HG03060 (cell line): ENCODE measurements around the gene TRAPPC2L.
"Not testable (repeated sequence)": the region's sequence is repeated elsewhere in the genome, so short reads cannot be mapped to it uniquely, and the experiment has no call there.

Experiments used
- ATAC-seq: cut with Tn5 transposase; IDR thresholded peaks from one replicate; pipeline ENCODE4 v1.9.1; 2021; ENCODE audit warnings: low read depth, moderate number of reproducible peaks; ENCODE audit not compliant: unreplicated experiment

TRAPPC2L gene

DNA sequence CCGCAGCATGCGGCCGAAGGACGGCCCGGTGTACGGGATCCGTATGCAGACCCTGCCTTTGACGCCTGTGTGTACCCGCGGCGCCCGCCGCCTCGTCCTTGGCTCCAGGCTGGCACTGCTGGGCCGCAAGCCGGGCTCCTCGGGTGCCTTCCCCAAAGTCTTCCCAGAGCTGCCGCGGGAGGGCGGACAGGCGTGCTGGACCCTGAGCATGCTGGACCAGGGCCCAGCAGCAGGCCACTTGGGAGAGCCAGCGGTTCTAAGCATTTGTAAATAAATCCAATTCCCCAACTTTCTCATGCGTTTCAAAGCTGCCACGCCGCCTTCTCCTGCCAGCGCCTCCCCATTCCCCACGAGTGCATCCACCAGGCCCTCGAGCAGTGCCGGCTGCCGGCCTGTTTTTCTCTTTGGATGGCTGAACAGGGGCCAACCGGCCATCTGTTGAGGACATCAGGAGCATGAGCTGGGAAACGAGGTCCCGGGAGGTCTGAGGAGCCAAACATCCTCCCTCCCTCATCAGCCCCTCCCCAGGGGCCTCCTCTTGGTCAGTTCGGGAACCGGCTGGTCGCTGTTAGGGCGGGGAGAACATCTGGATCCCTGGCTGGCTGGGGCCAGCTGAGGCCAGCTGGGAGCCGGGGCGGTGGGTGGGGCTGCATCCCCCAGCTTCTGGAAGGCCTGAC, 30.1 kb downstream of the TRAPPC2L start:
- ATAC-seq = no peak

DNA sequence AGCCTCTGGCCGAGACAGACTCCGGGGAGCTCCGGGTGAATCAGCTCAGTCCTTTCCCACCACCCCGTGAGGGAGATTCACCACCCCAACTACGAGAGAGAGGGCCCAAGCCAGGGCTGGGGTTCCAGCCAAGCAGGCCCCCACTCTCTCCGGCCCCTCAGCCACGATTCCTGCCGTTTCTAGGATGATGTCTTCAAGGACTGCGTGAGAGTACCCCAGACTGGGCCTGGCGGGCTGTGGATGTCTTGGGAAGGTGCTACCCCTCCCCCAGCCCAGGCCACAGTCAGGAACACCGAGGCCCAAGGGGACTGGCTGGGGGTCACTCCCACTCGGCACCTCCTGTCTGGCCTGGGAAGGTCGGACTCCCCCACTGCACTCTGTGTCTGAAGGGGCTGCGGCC, 31.1 kb downstream of the TRAPPC2L start:
- ATAC-seq = no peak

DNA sequence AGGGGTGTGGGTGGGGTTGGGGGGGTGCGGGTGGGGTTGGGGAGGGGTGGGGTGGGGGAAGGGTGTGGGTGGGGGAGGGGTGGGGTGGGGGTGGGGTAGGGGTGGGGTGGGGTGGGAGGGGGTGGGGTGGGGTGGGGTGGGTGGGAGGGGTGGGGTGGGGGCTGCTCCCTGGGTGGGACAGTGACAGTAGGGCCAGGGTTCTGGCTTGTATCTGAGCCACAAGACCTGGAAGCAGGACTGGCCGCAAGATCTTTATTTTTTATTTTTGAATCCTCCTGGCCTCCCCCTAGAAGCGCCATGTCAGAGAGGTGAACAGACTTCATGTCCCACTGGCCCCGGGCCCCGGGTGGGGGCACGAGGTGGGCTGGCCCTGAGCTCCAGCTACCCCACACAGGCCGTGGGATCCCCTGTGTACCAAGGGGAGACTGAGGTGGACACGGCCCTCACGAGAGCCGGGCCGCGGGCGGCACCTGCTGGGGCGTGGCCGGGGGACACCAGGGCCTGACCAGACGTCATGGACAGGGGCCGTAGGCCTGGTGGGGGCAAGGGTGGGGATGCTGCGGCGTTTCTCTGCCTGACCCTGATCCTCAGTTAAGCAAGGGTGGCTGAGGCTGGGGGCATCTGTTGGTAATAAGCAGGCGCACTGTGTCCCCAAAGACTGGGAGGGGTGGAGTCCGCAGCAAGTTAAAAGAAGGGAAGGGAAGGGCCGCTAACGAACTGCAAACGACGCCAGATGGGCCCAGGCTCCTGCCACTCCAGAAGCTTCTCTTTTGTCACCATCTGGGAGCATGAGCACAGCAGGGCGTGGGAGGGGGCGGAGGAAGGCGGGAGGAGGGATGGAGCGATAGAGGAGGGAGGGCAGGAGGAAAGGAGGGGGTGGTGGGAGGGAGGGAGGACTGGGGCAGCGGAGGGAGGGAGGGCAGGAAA, 31.8 kb downstream of the TRAPPC2L start:
- ATAC-seq = no peak

DNA sequence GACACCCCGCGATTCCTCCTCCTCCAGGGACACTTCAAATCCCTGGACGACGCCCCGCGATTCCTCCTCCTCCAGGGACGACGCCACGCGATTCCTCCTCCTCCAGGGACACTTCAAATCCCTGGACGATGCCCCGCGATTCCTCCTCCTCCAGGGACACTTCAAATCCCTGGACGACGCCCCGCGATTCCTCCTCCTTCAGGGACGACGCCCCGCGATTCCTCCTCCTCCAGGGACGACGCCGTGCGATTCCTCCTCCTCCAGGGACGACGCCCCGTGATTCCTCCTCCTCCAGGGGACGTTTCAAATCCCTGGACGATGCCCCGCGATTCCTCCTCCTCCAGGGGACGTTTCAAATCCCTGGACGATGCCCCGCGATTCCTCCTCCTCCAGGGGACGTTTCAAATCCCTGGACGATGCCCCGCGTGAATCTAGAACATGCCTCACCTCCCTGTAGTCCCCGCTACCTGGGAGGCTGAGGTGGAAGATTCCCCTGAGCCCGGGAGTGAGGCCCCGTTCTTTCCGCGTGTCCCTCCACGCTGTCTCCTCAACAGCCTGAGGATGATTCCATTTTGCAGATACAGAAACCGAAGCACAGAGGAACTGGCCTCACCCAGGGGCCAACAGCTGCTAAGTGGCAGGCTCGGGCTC, 32.9 kb downstream of the TRAPPC2L start:
- not testable (repeated sequence) for ATAC-seq

DNA sequence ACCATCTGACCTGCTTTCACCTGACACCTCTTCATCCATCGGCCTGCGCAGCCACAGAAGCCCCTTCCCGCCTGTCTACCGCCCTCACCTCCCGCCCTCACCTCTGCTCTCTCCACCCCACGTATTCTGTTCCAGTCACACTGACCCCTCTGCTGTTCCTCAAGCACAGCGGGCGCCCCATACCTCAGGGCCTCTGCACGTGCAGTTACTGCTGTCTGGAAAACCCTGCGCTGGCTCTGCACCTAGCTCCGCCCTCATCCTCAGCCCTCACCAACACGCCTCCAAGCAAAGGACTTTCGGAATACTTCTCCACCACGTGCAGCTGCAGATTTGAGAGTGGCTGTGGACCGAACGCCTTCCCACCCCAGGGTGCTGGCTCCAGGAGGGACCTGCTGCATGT, 34.2 kb downstream of the TRAPPC2L start:
- ATAC-seq = no peak

DNA sequence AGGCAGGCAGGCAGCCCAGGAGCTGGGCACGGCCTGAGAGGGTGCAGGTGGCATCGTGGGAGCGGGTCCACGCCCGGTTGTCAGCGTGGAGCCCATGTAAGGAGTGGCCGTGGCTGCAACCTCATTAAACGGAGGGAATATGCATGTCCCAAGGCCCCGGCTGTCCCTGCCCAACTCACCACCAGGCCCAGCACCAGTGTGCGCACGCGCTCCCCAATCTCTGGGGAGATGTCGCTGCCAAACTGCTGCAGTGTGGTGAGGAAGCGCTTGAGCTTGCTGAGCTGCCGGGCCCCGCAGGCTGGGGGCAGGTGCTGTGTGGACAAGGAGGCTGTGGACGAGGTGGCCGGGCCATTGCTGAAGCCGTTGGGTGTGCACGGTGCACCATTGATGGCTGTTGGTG, 35.1 kb downstream of the TRAPPC2L start:
- ATAC-seq = no peak

DNA sequence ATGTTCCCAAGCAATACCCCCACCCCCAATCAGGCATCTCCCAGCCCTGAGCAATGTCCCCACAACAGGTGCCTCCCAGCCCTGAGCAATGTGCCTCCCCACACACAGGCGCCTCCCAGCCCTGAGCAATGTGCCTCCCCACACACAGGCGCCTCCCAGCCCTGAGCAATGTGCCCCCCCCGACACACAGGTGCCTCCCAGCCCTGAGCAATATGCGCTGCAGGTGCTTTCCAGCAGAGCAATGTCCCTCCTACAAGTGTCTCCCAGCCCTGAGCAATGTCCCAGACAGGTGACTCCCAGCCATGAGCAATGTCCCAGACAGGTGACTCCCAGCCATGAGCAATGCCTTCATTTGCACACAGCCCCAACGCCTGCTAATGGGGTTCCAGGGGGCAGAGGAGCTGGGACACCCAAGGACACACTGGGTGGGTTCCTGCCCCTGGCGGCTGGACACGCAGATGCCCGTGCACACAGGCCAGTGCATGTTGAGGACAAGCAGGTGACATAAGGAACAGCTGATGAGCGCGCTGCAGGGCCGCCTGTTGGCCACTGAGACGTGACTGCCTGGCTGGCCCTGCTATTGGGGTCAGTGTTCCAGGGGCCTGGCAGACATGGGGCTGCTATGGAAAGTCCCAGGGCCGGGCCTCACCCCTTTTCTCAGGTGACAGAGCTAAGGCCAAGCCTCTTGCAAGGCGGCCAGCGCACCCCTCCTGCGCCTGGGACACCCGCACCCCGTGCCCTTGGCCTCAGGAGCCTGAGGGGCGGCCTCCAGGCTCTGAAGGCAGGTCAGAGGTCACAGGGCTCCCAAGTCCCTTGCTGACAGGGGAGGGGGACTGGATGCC, 36.4 kb downstream of the TRAPPC2L start:
- ATAC-seq = no peak

DNA sequence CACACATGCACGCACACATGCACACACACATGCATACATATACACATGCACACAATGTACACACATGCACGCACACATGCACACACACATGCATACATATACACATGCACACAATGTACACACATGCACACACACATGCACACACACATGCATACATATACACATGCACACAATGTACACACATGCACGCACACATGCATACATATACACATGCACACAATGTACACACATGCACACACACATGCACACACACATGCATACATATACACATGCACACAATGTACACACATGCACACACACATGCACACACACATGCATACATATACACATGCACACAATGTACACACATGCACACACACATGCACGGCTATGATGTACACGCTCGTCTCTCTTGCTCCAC, 37.3 kb downstream of the TRAPPC2L start:
- ATAC-seq = not testable (repeated sequence)

DNA sequence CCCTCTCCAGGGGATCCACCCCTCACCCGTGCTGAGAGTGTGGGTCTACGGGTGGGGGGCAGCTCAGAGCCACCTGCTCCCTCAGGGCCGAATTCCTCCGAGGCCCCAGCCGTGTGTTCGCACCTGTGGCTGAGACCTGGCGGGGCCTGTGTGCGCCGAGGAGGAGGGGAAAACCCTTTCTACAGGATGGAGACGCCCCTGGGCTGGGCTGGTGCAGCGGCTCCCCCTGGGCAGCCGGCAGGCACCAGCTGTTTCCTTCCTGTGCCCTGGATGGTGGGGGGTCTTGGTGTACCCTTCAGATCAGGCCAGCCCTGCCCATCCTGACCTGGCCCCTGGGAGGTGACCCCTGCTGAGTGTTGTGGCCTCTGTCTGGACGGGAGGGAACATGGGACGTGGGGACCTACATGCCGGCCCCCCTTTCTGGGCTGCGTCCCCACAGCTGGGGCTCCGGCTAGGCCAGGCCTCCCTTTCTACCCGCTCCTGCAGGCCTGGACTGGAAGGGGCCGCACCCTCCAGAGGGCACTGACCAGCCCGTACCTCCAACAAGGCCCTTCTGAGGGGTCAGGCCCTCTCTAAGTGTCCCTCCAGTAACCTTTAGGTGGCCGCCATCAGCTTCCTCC, 37.9 kb downstream of the TRAPPC2L start:
- ATAC-seq = no peak

DNA sequence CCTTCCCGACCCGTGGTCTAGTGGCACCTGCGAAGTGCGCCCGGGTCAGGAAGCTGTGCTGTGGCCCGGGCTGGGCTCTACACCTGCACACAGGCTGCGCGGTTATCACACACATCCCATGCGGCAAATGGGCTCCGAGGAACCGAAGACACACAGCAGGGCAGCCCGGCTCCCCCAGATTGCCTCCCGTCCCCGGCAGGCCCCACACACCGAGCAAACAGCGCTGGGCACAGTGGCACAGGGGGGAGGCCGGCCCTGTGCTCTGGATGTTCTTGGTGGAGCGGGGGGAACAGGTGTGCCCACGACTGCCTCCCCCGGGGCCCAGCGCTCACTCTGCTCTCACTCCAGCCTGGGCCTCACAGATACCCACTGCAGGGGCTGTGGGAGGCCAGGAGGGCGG, 38.4 kb downstream of the TRAPPC2L start:
- ATAC-seq = no peak

DNA sequence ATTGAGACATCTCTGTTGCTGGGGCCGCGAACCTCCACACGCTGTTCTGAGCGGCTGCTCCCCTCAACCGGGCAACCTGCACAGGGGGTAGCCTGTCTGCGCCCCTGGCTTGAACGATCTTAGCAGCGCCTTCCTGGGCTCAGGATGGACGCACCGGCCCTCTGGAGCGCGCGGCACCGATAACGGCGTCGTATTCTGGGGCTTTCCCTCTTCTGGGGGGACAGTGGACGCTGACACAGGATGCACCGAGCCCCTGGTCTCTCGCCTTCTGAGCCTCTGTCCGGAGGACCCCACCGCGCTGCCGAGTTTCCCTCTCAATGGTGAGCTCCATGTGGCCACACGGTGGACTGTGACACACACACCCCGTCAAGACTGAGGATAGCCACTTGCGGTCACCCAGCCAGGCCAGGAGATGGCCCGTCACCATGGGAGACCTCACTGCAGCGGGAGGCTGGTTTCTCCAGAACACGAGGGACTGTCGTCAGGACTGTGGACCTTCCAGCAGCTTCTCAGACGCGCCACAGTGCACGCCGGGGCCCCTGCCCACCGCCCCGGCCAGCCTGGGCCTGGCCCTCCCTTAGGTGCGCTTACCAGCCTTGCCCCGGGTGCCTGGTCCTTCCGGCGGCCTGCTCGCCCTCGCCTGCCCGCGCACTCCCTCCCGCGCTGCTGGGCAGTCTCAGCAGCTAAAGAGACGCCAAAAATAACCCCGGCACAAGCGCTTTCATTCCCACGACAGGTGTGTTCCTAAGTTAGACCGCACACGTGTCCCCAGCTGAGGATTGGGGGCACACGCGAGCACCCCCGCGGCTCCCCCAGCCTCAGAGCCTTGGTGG, 39.5 kb downstream of the TRAPPC2L start:
- ATAC-seq = no peak

DNA sequence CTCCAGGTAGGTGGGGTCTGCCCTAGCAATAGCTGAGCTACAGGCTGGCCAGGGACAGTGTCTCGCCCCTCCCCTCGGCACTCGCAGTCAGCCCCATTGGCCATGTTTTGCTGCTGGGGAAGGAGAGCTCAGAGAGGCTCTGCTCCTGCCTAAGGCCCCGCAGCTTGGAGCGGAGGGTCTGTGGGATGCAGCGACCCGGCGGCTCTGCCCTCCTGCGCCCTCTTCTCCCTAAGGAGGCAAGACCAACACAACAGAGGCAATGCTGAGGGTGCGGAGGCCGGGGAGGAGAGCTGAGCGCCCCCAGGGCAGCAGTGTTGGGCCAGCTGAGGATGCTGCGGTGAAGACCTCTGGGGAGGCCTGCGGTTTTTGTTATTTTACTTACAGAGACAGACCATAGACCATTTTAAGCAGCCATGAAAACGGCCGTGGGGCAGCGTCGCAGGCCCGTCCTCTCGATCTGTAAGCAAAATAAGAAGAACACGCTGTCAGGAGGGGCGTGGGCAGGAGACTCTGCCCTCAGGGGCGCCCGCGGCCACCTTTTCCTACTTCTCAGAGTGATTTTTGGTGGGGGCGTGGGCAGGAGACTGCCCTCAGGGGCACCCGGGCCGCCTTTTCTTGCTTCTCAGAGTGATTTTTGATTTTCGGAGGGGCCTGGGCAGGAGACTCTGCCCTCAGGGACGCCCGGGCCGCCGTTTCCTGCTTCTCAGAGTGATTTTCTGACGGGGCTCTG, 40.9 kb downstream of the TRAPPC2L start:
- ATAC-seq = no peak

DNA sequence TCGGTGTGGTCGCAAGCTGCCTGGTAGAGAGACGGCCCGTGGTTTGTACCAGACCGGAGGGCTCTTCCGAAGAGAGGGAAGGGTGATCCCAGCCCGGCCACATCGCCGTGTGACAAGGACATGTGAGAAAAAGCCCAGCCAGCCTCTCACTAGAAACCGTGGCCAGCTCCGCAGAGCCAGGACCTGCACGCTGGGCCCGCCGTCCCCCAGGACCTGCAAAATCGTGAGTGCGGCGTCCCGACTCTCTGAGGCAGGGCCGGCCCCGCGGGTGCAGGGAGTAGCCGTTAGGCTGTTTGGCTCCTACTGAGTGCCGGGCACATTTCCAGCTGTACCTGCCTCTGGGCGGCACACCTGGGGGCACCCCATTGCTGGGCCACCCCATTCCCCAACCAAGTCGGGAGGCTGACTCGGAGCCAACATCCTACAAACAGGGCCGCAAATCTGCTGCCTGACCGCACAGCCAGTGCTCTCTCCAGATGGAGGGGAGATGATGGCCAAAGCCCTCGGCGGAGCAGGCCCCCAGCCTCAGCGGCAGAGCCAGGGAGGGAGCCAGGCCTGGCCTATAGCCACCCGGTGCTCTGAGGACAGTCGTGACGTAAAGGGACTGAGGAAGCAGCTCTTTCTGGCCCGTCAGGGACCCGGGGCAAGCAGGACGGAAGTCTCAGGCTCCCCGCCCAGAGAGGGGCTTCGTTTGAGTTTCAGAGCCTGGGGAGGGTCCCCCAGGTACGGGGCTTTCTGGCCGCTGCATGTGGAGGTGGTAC, 43.2 kb downstream of the TRAPPC2L start:
- no peak for ATAC-seq

DNA sequence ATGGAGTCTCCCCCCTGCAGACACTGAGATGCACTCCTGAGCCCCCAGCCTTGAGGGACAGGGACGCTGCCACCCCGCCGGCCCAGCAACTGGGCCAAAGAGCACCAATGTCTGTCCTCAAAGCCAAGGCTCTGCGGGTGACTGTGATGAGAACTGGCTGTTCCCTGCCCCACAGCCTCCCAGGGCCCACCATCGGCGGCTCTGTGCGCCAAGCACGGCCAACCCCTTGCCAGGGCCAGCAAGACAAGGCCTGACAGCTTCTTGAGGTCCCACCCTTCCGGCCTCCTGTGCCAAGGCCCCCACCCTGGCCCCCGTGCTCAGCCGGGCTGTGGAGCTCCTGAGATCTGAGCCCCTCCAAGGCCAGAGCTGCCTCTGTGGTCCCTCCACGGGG, 43.7 kb downstream of the TRAPPC2L start:
- no peak for ATAC-seq

DNA sequence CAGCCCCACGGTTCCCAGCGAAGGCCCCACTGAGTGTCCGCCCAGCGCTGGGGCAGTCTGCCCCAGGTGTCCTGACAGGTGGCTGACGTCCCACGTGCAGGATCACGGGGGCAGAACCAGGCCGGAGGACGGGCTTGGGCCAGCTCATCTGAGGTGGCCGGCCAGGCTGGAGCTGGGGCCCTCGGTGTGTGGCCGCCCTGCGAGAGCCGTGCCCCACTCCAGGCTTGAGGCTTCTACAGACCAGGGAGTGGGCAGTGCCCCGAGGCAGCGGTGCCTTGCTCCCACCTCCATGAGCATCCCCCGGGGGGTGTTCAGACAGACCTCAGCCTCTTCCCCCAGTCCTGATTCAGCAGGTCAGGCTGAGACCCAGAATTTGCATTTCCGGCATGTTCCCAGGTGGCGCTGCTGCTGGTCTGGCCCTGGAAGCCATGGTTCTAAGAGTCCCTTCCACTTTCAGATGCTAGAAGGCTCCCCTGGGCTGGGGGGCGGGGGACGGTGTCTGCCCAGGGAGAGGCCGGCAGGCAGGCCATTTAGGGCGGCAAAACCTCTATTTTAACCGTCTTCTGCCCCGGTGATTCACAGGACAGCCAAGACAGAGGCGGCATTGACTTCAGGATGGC, 44.9 kb downstream of the TRAPPC2L start:
- no peak for ATAC-seq

DNA sequence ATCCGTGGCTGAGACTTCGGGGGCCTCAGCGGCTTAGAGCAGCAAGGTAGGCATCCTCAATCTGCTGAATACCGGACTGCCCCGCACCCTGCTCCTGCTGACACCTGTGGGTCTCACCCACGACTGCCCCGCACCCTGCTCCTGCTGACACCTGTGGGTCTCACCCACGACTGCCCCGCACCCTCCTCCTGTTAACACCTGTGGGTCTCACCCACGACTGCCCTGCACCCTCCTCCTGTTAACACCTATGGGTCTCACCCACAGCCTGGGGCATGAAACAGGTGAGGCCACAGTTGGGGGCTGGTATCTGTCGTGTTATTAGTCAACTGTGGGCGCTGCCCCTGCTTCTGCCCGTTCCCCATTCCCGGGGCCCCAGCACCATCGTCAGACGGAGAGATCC, 45.8 kb downstream of the TRAPPC2L start:
- no peak for ATAC-seq

DNA sequence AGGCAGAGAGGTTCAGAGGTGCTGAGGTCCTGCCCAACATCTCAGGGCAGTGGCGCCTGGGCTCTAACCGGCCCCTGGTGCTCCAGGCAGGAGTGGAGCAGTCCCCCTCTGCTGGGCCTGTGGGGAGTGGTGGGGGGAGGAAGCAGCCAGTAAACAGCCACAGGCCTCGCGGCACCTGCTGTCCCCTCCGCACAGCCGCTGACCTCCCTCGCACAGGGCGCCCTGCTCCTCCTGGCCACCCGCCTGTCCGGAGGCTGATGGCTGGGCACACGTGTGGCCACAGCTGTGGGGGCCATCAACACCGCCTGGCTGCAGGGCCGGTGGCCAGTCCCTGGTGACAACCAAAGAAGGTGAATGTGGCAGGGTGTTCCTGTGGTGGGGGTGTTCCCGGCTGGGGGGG, 46.3 kb downstream of the TRAPPC2L start:
- no peak for ATAC-seq
